HEK293 (cell line): Measurements from ENCODE around the gene AMIGO1.

Source experiments
- BCL11B ChIP-seq: fragments of 450-650 bp; formaldehyde crosslinking; IDR thresholded peaks from 2 replicates; pipeline ENCODE4 v1.5.1; 2016; ENCODE audit warnings: low read depth, missing biosample characterization, missing genetic modification characterization
- HOXC10 ChIP-seq: sonication (generic); formaldehyde crosslinking; IDR thresholded peaks from 2 replicates; pipeline ENCODE4 v1.8.1; 2023; ENCODE audit warnings: mild to moderate bottlenecking, missing genetic modification reagents
- MEIS1 ChIP-seq: sonication (generic); formaldehyde crosslinking; IDR thresholded peaks from 2 replicates; pipeline ENCODE4 v1.8.1; 2022; ENCODE audit warnings: missing genetic modification reagents, mild to moderate bottlenecking, borderline replicate concordance
- PRDM1 ChIP-seq: fragments of 450-650 bp; formaldehyde crosslinking; IDR thresholded peaks from 2 replicates; pipeline ENCODE4; 2016; ENCODE audit warnings: missing biosample characterization, missing genetic modification characterization
- SP7 ChIP-seq: fragments of 450-650 bp; formaldehyde crosslinking; IDR thresholded peaks from 2 replicates; pipeline ENCODE4 v1.5.1; 2016; ENCODE audit warnings: missing biosample characterization, missing genetic modification characterization
- TCF7L2 ChIP-seq: IDR thresholded peaks from 2 replicates; pipeline ENCODE4 v1.6.1; 2011; ENCODE audit warnings: low read depth, mild to moderate bottlenecking, inconsistent platforms, low read length, moderate library complexity, borderline replicate concordance
- ZIC2 ChIP-seq: fragments of 450-650 bp; formaldehyde crosslinking; IDR thresholded peaks from 2 replicates; pipeline ENCODE4 v1.5.1; 2016; ENCODE audit warnings: missing biosample characterization, missing genetic modification characterization
- ZNF133 ChIP-seq: fragments of 450-650 bp; formaldehyde crosslinking; IDR thresholded peaks from 2 replicates; pipeline ENCODE4 v1.5.1; 2016; ENCODE audit warnings: missing biosample characterization, missing genetic modification characterization
- ZNF18 ChIP-seq: fragments of 450-650 bp; formaldehyde crosslinking; IDR thresholded peaks from 2 replicates; pipeline ENCODE4 v1.5.1; 2016; ENCODE audit warnings: missing biosample characterization, missing genetic modification characterization
- ZNF266 ChIP-seq: fragments of 450-650 bp; formaldehyde crosslinking; IDR thresholded peaks from 2 replicates; pipeline ENCODE4 v1.5.1; 2016; ENCODE audit warnings: missing biosample characterization, missing genetic modification characterization, low read depth
- ZNF341 ChIP-seq: fragments of 450-650 bp; formaldehyde crosslinking; IDR thresholded peaks from 2 replicates; pipeline ENCODE4; 2016; ENCODE audit warnings: low read depth, missing biosample characterization, missing genetic modification characterization
- ZNF350 ChIP-seq: fragments of 450-650 bp; formaldehyde crosslinking; IDR thresholded peaks from 2 replicates; pipeline ENCODE4 v1.5.0; 2017; ENCODE audit warnings: missing biosample characterization, mild to moderate bottlenecking, missing genetic modification characterization
- ZNF362 ChIP-seq: fragments of 450-650 bp; formaldehyde crosslinking; IDR thresholded peaks from 2 replicates; pipeline ENCODE4 v1.5.1; 2016; ENCODE audit warnings: missing biosample characterization, missing genetic modification characterization
- ZNF391 ChIP-seq: fragments of 450-650 bp; formaldehyde crosslinking; IDR thresholded peaks from 2 replicates; pipeline ENCODE4 v1.5.1; 2016; ENCODE audit warnings: low read depth, missing biosample characterization, missing genetic modification characterization, borderline replicate concordance
- ZNF416 ChIP-seq: fragments of 450-650 bp; formaldehyde crosslinking; IDR thresholded peaks from 2 replicates; pipeline ENCODE4 v1.5.1; 2016; ENCODE audit warnings: missing biosample characterization, missing genetic modification characterization
- ZNF510 ChIP-seq: fragments of 450-650 bp; formaldehyde crosslinking; IDR thresholded peaks from 2 replicates; pipeline ENCODE4 v1.5.1; 2018; ENCODE audit warnings: mild to moderate bottlenecking, missing genetic modification characterization, missing biosample characterization; ENCODE audit not compliant: insufficient replicate concordance
- ZNF549 ChIP-seq: fragments of 450-650 bp; IDR thresholded peaks from 2 replicates; pipeline ENCODE4 v1.5.1; 2018; ENCODE audit warnings: missing biosample characterization, missing genetic modification characterization, mild to moderate bottlenecking, inconsistent platforms, moderate library complexity
- ZNF561 ChIP-seq: fragments of 450-650 bp; IDR thresholded peaks from 2 replicates; pipeline ENCODE4 v1.5.1; 2018; ENCODE audit warnings: missing biosample characterization, missing genetic modification characterization, borderline replicate concordance
- ZNF571 ChIP-seq: fragments of 450-650 bp; formaldehyde crosslinking; IDR thresholded peaks from 2 replicates; pipeline ENCODE4 v1.5.0; 2017; ENCODE audit warnings: missing biosample characterization, missing genetic modification characterization
- ZNF624 ChIP-seq: fragments of 450-650 bp; formaldehyde crosslinking; IDR thresholded peaks from 2 replicates; pipeline ENCODE4 v1.5.1; 2017; ENCODE audit warnings: missing biosample characterization, missing genetic modification characterization
- ZNF626 ChIP-seq: fragments of 450-650 bp; sonication (Bioruptor Pico); formaldehyde crosslinking; IDR thresholded peaks from 2 replicates; pipeline ENCODE4 v1.5.1; 2018; ENCODE audit warnings: missing biosample characterization, missing genetic modification characterization, inconsistent platforms
- ZNF629 ChIP-seq: fragments of 450-650 bp; formaldehyde crosslinking; IDR thresholded peaks from 2 replicates; pipeline ENCODE4 v1.5.1; 2017; ENCODE audit warnings: missing biosample characterization, missing genetic modification characterization
- ZNF654 ChIP-seq: fragments of 450-650 bp; formaldehyde crosslinking; IDR thresholded peaks from 2 replicates; pipeline ENCODE4 v1.5.1; 2016; ENCODE audit warnings: low read depth, missing biosample characterization, missing genetic modification characterization
- ZNF658 ChIP-seq: fragments of 450-650 bp; formaldehyde crosslinking; IDR thresholded peaks from 2 replicates; pipeline ENCODE4; 2016; ENCODE audit warnings: missing biosample characterization, missing genetic modification characterization
- ZNF664 ChIP-seq: fragments of 450-650 bp; formaldehyde crosslinking; IDR thresholded peaks from 2 replicates; pipeline ENCODE4 v1.5.1; 2016; ENCODE audit warnings: missing biosample characterization, missing genetic modification characterization
- ZNF692 ChIP-seq: fragments of 450-650 bp; formaldehyde crosslinking; IDR thresholded peaks from 2 replicates; pipeline ENCODE4 v1.5.1; 2016; ENCODE audit warnings: missing biosample characterization, missing genetic modification characterization
- ZNF76 ChIP-seq: fragments of 450-650 bp; formaldehyde crosslinking; IDR thresholded peaks from 2 replicates; pipeline ENCODE4; 2016; ENCODE audit warnings: low read depth, missing biosample characterization, missing genetic modification characterization, borderline replicate concordance
- ZNF777 ChIP-seq: fragments of 450-650 bp; formaldehyde crosslinking; IDR thresholded peaks from 2 replicates; pipeline ENCODE4 v1.5.1; 2017; ENCODE audit warnings: missing biosample characterization, missing genetic modification characterization, borderline replicate concordance
- ZNF830 ChIP-seq: fragments of 450-650 bp; IDR thresholded peaks from 2 replicates; pipeline ENCODE4 v1.5.0; 2018; ENCODE audit warnings: missing biosample characterization, missing genetic modification characterization, low read depth, mild to moderate bottlenecking, moderate library complexity
- ZSCAN5A ChIP-seq: fragments of 450-650 bp; formaldehyde crosslinking; IDR thresholded peaks from 2 replicates; pipeline ENCODE4 v1.5.1; 2016; ENCODE audit warnings: missing biosample characterization, missing genetic modification characterization
- TF ChIP-seq, protein P1 (sequence below): fragments of 450-650 bp; formaldehyde crosslinking; optimal IDR thresholded peaks from 2 replicates; pipeline ENCODE3; 2016; ENCODE audit warnings: missing biosample characterization, mild to moderate bottlenecking, missing genetic modification characterization
- TF ChIP-seq, protein P2 (sequence below): fragments of 450-650 bp; formaldehyde crosslinking; IDR thresholded peaks from 2 replicates; pipeline ENCODE4 v1.5.1; 2016; ENCODE audit warnings: missing biosample characterization, missing genetic modification characterization

AMIGO1 gene

GRCh38 chr1:109548321-109549267, 39.1 kb upstream of the AMIGO1 start, which contains the start of gene GNAI3 (continued):
- peak; percentile 78 for TF ChIP-seq SP7 (tag by site-specific recombination)
- TF ChIP-seq, protein P1, sequence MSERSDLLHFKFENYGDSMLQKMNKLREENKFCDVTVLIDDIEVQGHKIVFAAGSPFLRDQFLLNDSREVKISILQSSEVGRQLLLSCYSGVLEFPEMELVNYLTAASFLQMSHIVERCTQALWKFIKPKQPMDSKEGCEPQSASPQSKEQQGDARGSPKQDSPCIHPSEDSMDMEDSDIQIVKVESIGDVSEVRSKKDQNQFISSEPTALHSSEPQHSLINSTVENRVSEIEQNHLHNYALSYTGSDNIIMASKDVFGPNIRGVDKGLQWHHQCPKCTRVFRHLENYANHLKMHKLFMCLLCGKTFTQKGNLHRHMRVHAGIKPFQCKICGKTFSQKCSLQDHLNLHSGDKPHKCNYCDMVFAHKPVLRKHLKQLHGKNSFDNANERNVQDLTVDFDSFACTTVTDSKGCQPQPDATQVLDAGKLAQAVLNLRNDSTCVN (tag by site-specific recombination) = peak; percentile 26
- TF ChIP-seq ZNF830 = no peak
- TF ChIP-seq ZNF777 (tag by site-specific recombination) = peak; percentile 86; the same call in 1 of the 2 replicates
- peak; percentile 72 for TF ChIP-seq ZNF692 (tag by site-specific recombination)
- peak; percentile 60 for TF ChIP-seq ZNF341 (tag by site-specific recombination)
- no peak for TF ChIP-seq ZSCAN5A (tag by site-specific recombination)
- TF ChIP-seq TCF7L2 = no peak
- no peak for TF ChIP-seq ZNF624
- TF ChIP-seq ZNF571 = no peak
- TF ChIP-seq ZNF510 (tag by site-specific recombination) = no peak
- no peak for TF ChIP-seq ZNF654 (tag by site-specific recombination)
- no peak for TF ChIP-seq ZNF664
- peak; percentile 97 for TF ChIP-seq PRDM1 (tag by site-specific recombination)
- TF ChIP-seq ZNF391 (tag by site-specific recombination) = peak; percentile 51; the same call in 1 of the 2 replicates
- TF ChIP-seq ZNF18 (tag by site-specific recombination) = 0 out of 2 replicates have a peak, but pooled peaks have one; percentile 61
- peak; percentile 48; the same call in 1 of the 2 replicates for TF ChIP-seq ZIC2 (tag by site-specific recombination)
- TF ChIP-seq ZNF133 (tag by site-specific recombination) = no peak
- no peak for TF ChIP-seq ZNF416 (tag by site-specific recombination)
- TF ChIP-seq ZNF350 (tag by site-specific recombination) = no peak
- TF ChIP-seq, protein P2, sequence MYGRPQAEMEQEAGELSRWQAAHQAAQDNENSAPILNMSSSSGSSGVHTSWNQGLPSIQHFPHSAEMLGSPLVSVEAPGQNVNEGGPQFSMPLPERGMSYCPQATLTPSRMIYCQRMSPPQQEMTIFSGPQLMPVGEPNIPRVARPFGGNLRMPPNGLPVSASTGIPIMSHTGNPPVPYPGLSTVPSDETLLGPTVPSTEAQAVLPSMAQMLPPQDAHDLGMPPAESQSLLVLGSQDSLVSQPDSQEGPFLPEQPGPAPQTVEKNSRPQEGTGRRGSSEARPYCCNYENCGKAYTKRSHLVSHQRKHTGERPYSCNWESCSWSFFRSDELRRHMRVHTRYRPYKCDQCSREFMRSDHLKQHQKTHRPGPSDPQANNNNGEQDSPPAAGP (tag by site-specific recombination) = peak; percentile 73
- TF ChIP-seq ZNF266 (tag by site-specific recombination) = no peak
- no peak for TF ChIP-seq ZNF626 (tag by site-specific recombination)
- TF ChIP-seq ZNF561 (tag by site-specific recombination) = 0 out of 2 replicates have a peak, but pooled peaks have one; percentile 66
- TF ChIP-seq ZNF629 (tag by site-specific recombination) = peak; percentile 95
- no peak for TF ChIP-seq MEIS1 (CRISPR knock-in tag)
- TF ChIP-seq ZNF76 (tag by site-specific recombination) = peak; percentile 73
- TF ChIP-seq HOXC10 = 0 out of 2 replicates have a peak, but pooled peaks have one; percentile 84
- no peak for TF ChIP-seq ZNF362 (tag by site-specific recombination)
- no peak for TF ChIP-seq ZNF549 (tag by site-specific recombination)
- TF ChIP-seq ZNF658 (tag by site-specific recombination) = no peak
- no peak for TF ChIP-seq BCL11B (tag by site-specific recombination)
